GM23248 (cell line): ENCODE measurements around the gene TMED1. TPM values are rescaled to one million over a fixed set of nuclear protein-coding genes. Genes with fewer than 3 reads are reported as not detected.

Source experiments
- DNase-seq: peaks from one replicate; pipeline ENCODE4 v3.0.0-alpha.2; 2015
- H2AFZ ChIP-seq: fragments of 200-600 bp; sonication (generic); 2 replicates; pipeline ENCODE4 v1.6.1; 2016; ENCODE audit warnings: antibody characterized with exemption
- H3F3A ChIP-seq: fragments of 200-600 bp; sonication (generic); 2 replicates; pipeline ENCODE4 v1.6.1; 2016; ENCODE audit warnings: mild to moderate bottlenecking, antibody characterized with exemption, mixed run types; ENCODE audit not compliant: insufficient read depth
- H3K27ac ChIP-seq: fragments of 200-600 bp; sonication (generic); 2 replicates; pipeline ENCODE4 v1.5.1; 2016; ENCODE audit warnings: mild to moderate bottlenecking
- H3K27me3 ChIP-seq: fragments of 200-600 bp; sonication (generic); replicated peaks from 2 replicates; pipeline ENCODE4 v1.6.1; 2016; ENCODE audit warnings: mild to moderate bottlenecking; ENCODE audit not compliant: insufficient read depth
- H3K36me3 ChIP-seq: fragments of 200-600 bp; sonication (generic); 2 replicates; pipeline ENCODE4 v1.6.1; 2016; ENCODE audit warnings: low read depth, mild to moderate bottlenecking
- H3K4me1 ChIP-seq: fragments of 200-600 bp; sonication (generic); 2 replicates; pipeline ENCODE4 v1.6.1; 2016; ENCODE audit warnings: mild to moderate bottlenecking; ENCODE audit not compliant: insufficient read depth
- H3K4me2 ChIP-seq: fragments of 200-600 bp; sonication (generic); one replicate; pipeline ENCODE4 v1.6.1; 2016; ENCODE audit warnings: mild to moderate bottlenecking; ENCODE audit not compliant: unreplicated experiment
- H3K4me3 ChIP-seq: fragments of 200-600 bp; sonication (generic); 2 replicates; pipeline ENCODE4 v1.5.1; 2016; ENCODE audit warnings: mild to moderate bottlenecking
- H3K79me2 ChIP-seq: fragments of 200-600 bp; sonication (generic); 2 replicates; pipeline ENCODE4 v1.6.1; 2016; ENCODE audit warnings: mild to moderate bottlenecking; ENCODE audit not compliant: insufficient read depth
- H3K9ac ChIP-seq: fragments of 200-600 bp; sonication (generic); 2 replicates; pipeline ENCODE4 v1.6.1; 2016; ENCODE audit warnings: mild to moderate bottlenecking
- H3K9me2 ChIP-seq: fragments of 200-600 bp; sonication (generic); 2 replicates; pipeline ENCODE4 v1.6.1; 2016; ENCODE audit warnings: mixed run types, mild to moderate bottlenecking, moderate library complexity; ENCODE audit not compliant: insufficient read depth
- H3K9me3 ChIP-seq: fragments of 200-600 bp; sonication (generic); one replicate; pipeline ENCODE4 v1.6.1; 2017; ENCODE audit warnings: low read depth
- H4K20me1 ChIP-seq: fragments of 200-600 bp; sonication (generic); 2 replicates; pipeline ENCODE4 v1.6.0; 2016; ENCODE audit not compliant: insufficient read depth
- EZH2 ChIP-seq: fragments of 200-600 bp; sonication (generic); IDR thresholded peaks from 2 replicates; pipeline ENCODE4 v1.6.1; 2018; ENCODE audit warnings: antibody characterized with exemption, mild to moderate bottlenecking; ENCODE audit not compliant: insufficient read depth, poor library complexity, severe bottlenecking
- EZH2phosphoT487 ChIP-seq: fragments of 200-600 bp; sonication (generic); IDR thresholded peaks from 2 replicates; pipeline ENCODE4 v1.6.1; 2018; ENCODE audit warnings: antibody characterized with exemption, moderate library complexity, mild to moderate bottlenecking, low read depth; ENCODE audit not compliant: insufficient read depth
- WGBS, 2 experiments: methylation state at CpG; one replicate each; pipeline ENCODE4 v1.1.6; 2015 to 2017; ENCODE audit warnings: low lambda C conversion rate in 2 of 2, low coverage in 1 of 2; ENCODE audit errors: missing lambda C conversion rate in 2 of 2; 5-methylcytosine and 5-hydroxymethylcytosine counted together
- in situ Hi-C: fragments of 300-500 bp; cut with MboI; formaldehyde crosslinking; loops from 2 replicates; pipeline ENCODE4 v1.15.0; 2020
- polyA plus RNA-seq: library from polyadenylated mRNA; unstranded; fragments of >200 nt; fragmentation: Nextera tagmentation; extraction: Ambion mirVana; gene quantifications from 2 replicates; pipeline ENCODE4 v1.2.1, GENCODE V29; 2016
- total RNA-seq: library from RNA; depleted of rRNA; stranded (reverse); fragments of >200 nt; shearing (Covaris generic); gene quantifications from 2 replicates; pipeline ENCODE4 v1.2.3, GENCODE V29; 2014

The TMED1 gene
- total and polyA plus RNA-seq, 2 experiments from 2014 or later, result 66.4 to 68.2 TPM

DNA sequence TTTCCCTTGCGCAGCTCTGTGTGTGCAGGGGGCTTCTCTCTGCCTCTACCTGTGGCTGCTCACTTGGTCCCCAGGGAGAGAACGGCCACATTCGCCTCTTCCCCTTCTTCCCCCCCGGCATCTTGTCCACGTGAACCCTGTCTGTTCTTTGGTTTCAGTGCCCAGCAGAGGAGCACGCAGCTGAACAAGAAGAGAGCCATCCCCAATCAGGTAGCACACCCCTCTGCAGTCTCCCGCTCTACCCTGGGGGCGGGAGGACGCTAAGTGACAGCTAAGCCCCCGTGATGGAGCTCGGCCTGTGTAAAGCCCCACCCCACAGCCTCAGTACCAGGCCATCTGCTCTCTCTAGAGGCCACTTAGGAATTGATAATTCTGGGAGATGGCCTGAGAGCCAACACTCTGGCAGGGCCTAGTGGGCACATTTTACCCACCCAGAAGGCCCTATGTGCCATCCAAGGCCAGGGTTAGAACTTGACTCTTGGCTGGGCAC is 30.2 kb downstream of the TMED1 start:
- H3K79me2 ChIP-seq, result no peaks in the 10 kb centered on the region
- TF ChIP-seq EZH2phosphoT487 (no peak), EZH2 (no peak)
- in situ Hi-C loops, result no loop called here

DNA sequence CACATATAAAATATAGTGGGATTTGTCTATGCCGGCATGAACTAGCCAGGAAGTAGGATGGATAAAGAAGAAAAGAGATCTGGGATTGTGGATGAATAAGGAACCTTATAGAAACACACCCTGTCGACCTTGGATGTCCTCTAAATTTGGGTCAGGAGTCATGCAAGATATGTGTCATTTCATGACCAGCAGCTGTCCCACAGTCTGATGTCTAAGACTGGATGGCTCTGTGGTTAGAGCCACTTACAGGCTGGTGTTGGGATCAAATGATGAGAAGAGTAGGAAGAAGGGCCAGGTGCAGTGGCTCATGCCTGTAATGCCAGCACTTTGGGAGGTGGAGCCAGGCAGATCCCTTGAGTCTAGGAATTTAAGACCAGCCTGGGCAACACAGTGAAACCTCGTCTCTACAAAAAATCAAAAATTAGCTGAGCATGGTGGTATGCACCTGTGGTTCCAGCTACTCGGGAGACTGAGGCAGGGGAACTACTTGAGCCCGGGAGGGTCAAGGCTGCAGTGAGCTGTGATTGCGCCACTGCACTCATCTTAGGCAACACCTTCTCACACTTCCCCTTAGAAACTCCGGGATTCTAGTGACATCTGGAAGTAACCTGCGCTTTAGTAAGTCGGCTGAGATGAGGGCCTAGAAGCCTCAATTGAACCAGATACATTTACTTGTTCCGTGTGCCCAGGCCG is 30.8 kb downstream of the TMED1 start:
- H3K36me3 ChIP-seq, result peaks cover 19% of the 10 kb centered on the region; the same call in 1 of the 2 replicates
- H3K9me2 ChIP-seq, result no peaks in the 10 kb centered on the region
- H3K4me2 ChIP-seq, result no peak overlapping the region
- no peaks in the 10 kb centered on the region for H4K20me1 ChIP-seq
- no peak overlapping the region for H3K27ac ChIP-seq
- H2AFZ ChIP-seq, result no peak overlapping the region
- peaks cover 15% of the 10 kb centered on the region; the same call in 1 of the 2 replicates for H3F3A ChIP-seq
- DNase-seq, result no peak
- 88 to 89% methylated on average over 11 of the region's 11 CpGs for WGBS, 2 experiments
- in situ Hi-C loops, result no loop called here
- H3K9ac ChIP-seq, result no peak overlapping the region
- TF ChIP-seq EZH2phosphoT487, result no peak
- TF ChIP-seq EZH2, result no peak
- no peaks in the 10 kb centered on the region for H3K4me1 ChIP-seq
- H3K27me3 ChIP-seq, result no peaks in the 10 kb centered on the region
- H3K9me3 ChIP-seq, result no peaks in the 10 kb centered on the region
- H3K79me2 ChIP-seq, result no peaks in the 10 kb centered on the region
- H3K4me3 ChIP-seq, result no peak overlapping the region

More for the DNA sequence above, 30.2 kb downstream of the TMED1 start:
- Histone ChIP-seq H3K9me2 (no peaks in the 10 kb centered on the region), H3K36me3 (peaks cover 19% of the 10 kb centered on the region; the same call in 1 of the 2 replicates), H3K9ac (no peak overlapping the region), H3K27ac (no peak overlapping the region), H3K4me3 (no peak overlapping the region), H3K27me3 (no peaks in the 10 kb centered on the region), H4K20me1 (no peaks in the 10 kb centered on the region), H2AFZ (no peak overlapping the region), H3F3A (peaks cover 15% of the 10 kb centered on the region; the same call in 1 of the 2 replicates), H3K4me2 (no peak overlapping the region), H3K4me1 (no peaks in the 10 kb centered on the region), H3K9me3 (no peaks in the 10 kb centered on the region)
- 75 to 81% methylated on average over 11 of the region's 11 CpGs for WGBS, 2 experiments
- DNase-seq, result no peak

DNA sequence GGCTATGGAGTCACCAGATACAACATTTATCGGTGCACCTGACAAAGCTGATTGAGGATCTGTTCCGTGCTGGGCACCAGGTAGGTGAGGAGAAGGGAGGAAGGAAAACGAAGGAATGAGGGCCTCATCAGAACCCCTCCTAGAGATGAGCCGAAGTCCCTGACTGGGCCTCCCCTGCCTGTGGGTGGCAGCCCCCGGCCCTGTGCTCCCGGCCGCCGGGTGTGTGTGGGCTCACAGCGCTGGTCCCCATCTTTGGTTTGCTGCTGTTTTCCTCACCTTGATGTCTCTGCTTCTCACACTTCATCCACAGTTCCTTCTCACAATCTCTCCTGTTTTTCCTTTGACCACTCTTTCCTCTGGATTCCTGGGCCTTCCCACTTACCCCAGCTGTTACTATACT is 32.8 kb downstream of the TMED1 start:
- Histone ChIP-seq H2AFZ (no peak overlapping the region), H3K4me3 (no peak overlapping the region), H3K36me3 (peaks cover 10% of the 10 kb centered on the region; the same call in 1 of the 2 replicates), H3K27ac (no peak overlapping the region), H3K4me1 (no peaks in the 10 kb centered on the region), H3K79me2 (no peaks in the 10 kb centered on the region), H4K20me1 (no peaks in the 10 kb centered on the region), H3K27me3 (no peaks in the 10 kb centered on the region), H3K9me2 (no peaks in the 10 kb centered on the region), H3K9ac (no peak overlapping the region), H3K9me3 (no peaks in the 10 kb centered on the region), H3K4me2 (no peak overlapping the region), H3F3A (peaks cover 5% of the 10 kb centered on the region; the same call in 1 of the 2 replicates)
- WGBS, 2 experiments, result 91 to 93% methylated on average over 9 of the region's 9 CpGs
- TF ChIP-seq EZH2, result no peak
- no peak for TF ChIP-seq EZH2phosphoT487
- no peak for DNase-seq
- in situ Hi-C loops, result no loop called here

DNA sequence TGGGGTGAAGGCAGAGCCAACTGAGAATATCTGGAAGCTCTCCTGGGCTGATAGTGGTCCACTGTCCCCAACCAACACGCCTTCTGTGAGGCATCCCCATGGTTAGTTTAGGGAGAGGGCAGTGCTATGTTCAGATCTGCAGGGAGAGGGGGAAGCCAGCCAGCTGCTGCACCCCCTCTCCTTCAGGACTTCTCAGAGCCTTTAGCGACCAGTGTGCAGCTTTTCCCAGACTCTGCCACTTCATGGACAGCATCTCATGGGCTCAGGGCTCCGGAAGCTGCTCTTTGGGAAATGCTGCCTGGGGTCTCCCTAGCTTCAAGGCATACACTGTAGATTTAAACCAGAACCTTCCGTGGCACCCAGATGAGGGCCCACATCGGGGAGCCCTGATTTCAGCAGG is 33.5 kb downstream of the TMED1 start:
- Histone ChIP-seq H3K27me3 (no peaks in the 10 kb centered on the region), H3K27ac (no peak overlapping the region), H3K4me3 (no peak overlapping the region), H3F3A (no peaks in the 10 kb centered on the region), H3K9ac (no peak overlapping the region), H3K9me2 (no peaks in the 10 kb centered on the region), H3K4me1 (no peaks in the 10 kb centered on the region), H2AFZ (no peak overlapping the region), H3K9me3 (no peaks in the 10 kb centered on the region), H3K4me2 (no peak overlapping the region), H3K36me3 (peaks cover 10% of the 10 kb centered on the region; the same call in 1 of the 2 replicates), H4K20me1 (no peaks in the 10 kb centered on the region), H3K79me2 (no peaks in the 10 kb centered on the region)
- in situ Hi-C loops, result no loop called here
- TF ChIP-seq EZH2phosphoT487, result no peak
- TF ChIP-seq EZH2, result no peak
- DNase-seq, result no peak
- WGBS, 2 experiments, result 87 to 96% methylated on average over 5 of the region's 5 CpGs
